Mesendoderm (in vitro differentiated cells): ENCODE results near the gene ELMOD3.

Source experiments
- DNase-seq: peaks from one replicate; pipeline ENCODE4 v3.0.0; 2013
- H2AK5ac ChIP-seq: 2 replicates; pipeline ENCODE4 v1.6.1; 2013; ENCODE audit warnings: low read length, inconsistent platforms
- H2BK120ac ChIP-seq: 2 replicates; pipeline ENCODE4 v1.6.1; 2013; ENCODE audit warnings: low read depth, mild to moderate bottlenecking, low read length, moderate library complexity, mixed read lengths
- H2BK15ac ChIP-seq: replicated peaks from 2 replicates; pipeline ENCODE4 v1.6.1; 2013; ENCODE audit warnings: low read depth, mild to moderate bottlenecking, moderate library complexity
- H2BK5ac ChIP-seq: 2 replicates; pipeline ENCODE4 v1.6.1; 2013; ENCODE audit warnings: low read length, inconsistent platforms
- H3K18ac ChIP-seq: 2 replicates; pipeline ENCODE4 v1.6.1; 2013; ENCODE audit warnings: mild to moderate bottlenecking, low read length, mixed read lengths
- H3K23ac ChIP-seq: one replicate; pipeline ENCODE4 v1.6.1; 2013; ENCODE audit warnings: low read length
- H3K27ac ChIP-seq: 2 replicates; pipeline ENCODE4 v1.5.1; 2013; ENCODE audit warnings: low read depth, mild to moderate bottlenecking, inconsistent platforms, low read length, moderate library complexity
- H3K27me3 ChIP-seq: 2 replicates; pipeline ENCODE4 v1.6.1; 2013; ENCODE audit warnings: low read length, control low read depth, mild to moderate bottlenecking, inconsistent platforms; ENCODE audit not compliant: insufficient read depth, poor library complexity
- H3K36me3 ChIP-seq: 2 replicates; pipeline ENCODE4 v1.6.1; 2013; ENCODE audit warnings: low read length, inconsistent platforms; ENCODE audit not compliant: control insufficient read depth, insufficient read depth
- H3K4ac ChIP-seq: one replicate; pipeline ENCODE4 v1.6.1; 2013; ENCODE audit warnings: low read depth, mild to moderate bottlenecking, low read length, moderate library complexity
- H3K4me1 ChIP-seq: 2 replicates; pipeline ENCODE4 v1.6.1; 2013; ENCODE audit warnings: low read depth, low read length, inconsistent platforms; ENCODE audit not compliant: control insufficient read depth
- H3K4me2 ChIP-seq: 2 replicates; pipeline ENCODE4 v1.6.1; 2013; ENCODE audit warnings: low read length
- H3K4me3 ChIP-seq: 2 replicates; pipeline ENCODE4 v1.5.1; 2013; ENCODE audit warnings: mild to moderate bottlenecking, low read length
- H3K56ac ChIP-seq: one replicate; pipeline ENCODE4 v1.6.1; 2013; ENCODE audit warnings: low read length
- H3K79me1 ChIP-seq: 2 replicates; pipeline ENCODE4 v1.6.1; 2013; ENCODE audit warnings: low read length, inconsistent platforms
- H3K79me2 ChIP-seq: 2 replicates; pipeline ENCODE4 v1.6.1; 2013; ENCODE audit warnings: mild to moderate bottlenecking, low read length; ENCODE audit not compliant: control insufficient read depth, insufficient read depth
- H3K9ac ChIP-seq: 2 replicates; pipeline ENCODE4 v1.6.1; 2013; ENCODE audit warnings: low read length, inconsistent platforms
- H4K5ac ChIP-seq: one replicate; pipeline ENCODE4 v1.6.1; 2013; ENCODE audit warnings: low read length
- H4K8ac ChIP-seq: one replicate; pipeline ENCODE4 v1.6.1; 2013; ENCODE audit warnings: low read depth, mild to moderate bottlenecking, control low read depth, low read length, moderate library complexity
- WGBS: extraction: QIAGEN DNeasy Blood & Tissue Kit; methylation state at CpG from one replicate; pipeline ENCODE4 v1.1.7; 2013; ENCODE audit warnings: low lambda C conversion rate, missing lambda C conversion rate; ENCODE audit not compliant: insufficient coverage; ENCODE audit errors: extremely low coverage; 5-methylcytosine and 5-hydroxymethylcytosine counted together

ELMOD3 gene

GRCh38 chr2:85421260-85422071 lies 66.9 kb downstream of the ELMOD3 start:
- H2AK5ac ChIP-seq = no peak overlapping the region
- H4K5ac ChIP-seq = no peak overlapping the region
- H2BK5ac ChIP-seq = peak overlapping the region; percentile 7
- H3K23ac ChIP-seq = no peak overlapping the region
- H2BK120ac ChIP-seq = peak overlapping the region; percentile 33
- H2BK15ac ChIP-seq = no peak overlapping the region
- H3K9ac ChIP-seq = peak overlapping the region; percentile 31
- DNase-seq = no peak
- H3K27ac ChIP-seq = peak overlapping the region; percentile 4
- H3K4ac ChIP-seq = peak overlapping the region; percentile 58
- WGBS = no CpG with 5 or more reads among the region's 13 CpGs
- H3K18ac ChIP-seq = peak overlapping the region; percentile 7
- H3K79me1 ChIP-seq = no peaks in the 10 kb centered on the region
- H4K8ac ChIP-seq = no peak overlapping the region
- H3K4me3 ChIP-seq = no peak overlapping the region
- peaks cover 7% of the 10 kb centered on the region for H3K4me1 ChIP-seq
- H3K56ac ChIP-seq = peak overlapping the region; percentile 61
- H3K27me3 ChIP-seq = no peaks in the 10 kb centered on the region
- no peaks in the 10 kb centered on the region for H3K79me2 ChIP-seq
- H3K36me3 ChIP-seq = no peaks in the 10 kb centered on the region
- no peak overlapping the region for H3K4me2 ChIP-seq

- Histone ChIP-seq H2BK15ac (no peak overlapping the region), H2BK5ac (no peak overlapping the region), H3K23ac (no peak overlapping the region), H3K79me1 (no peaks in the 10 kb centered on the region), H3K4ac (no peak overlapping the region), H4K5ac (no peak overlapping the region), H3K18ac (no peak overlapping the region), H2AK5ac (no peak overlapping the region), H2BK120ac (no peak overlapping the region), H4K8ac (no peak overlapping the region), H3K4me3 (no peak overlapping the region), H3K4me2 (no peak overlapping the region), H3K9ac (no peak overlapping the region), H3K36me3 (no peaks in the 10 kb centered on the region), H3K27me3 (no peaks in the 10 kb centered on the region), H3K4me1 (peaks cover 7% of the 10 kb centered on the region), H3K79me2 (no peaks in the 10 kb centered on the region), H3K27ac (no peak overlapping the region), H3K56ac (no peak overlapping the region)
- DNase-seq = no peak
- WGBS = no CpG with 5 or more reads among the region's 2 CpGs
These were observed 67.5 kb downstream of the ELMOD3 start for GRCh38 chr2:85422072-85422457.

GRCh38 chr2:85423525-85423924 lies 69.0 kb downstream of the ELMOD3 start:
- H3K27ac ChIP-seq = no peak overlapping the region
- no peak overlapping the region for H3K4me3 ChIP-seq
- H3K4ac ChIP-seq = no peak overlapping the region
- no peak overlapping the region for H4K5ac ChIP-seq
- no peak overlapping the region for H2BK5ac ChIP-seq
- H2BK120ac ChIP-seq = no peak overlapping the region
- H2AK5ac ChIP-seq = no peak overlapping the region
- H3K4me1 ChIP-seq = peaks cover 7% of the 10 kb centered on the region
- H3K56ac ChIP-seq = no peak overlapping the region
- H3K4me2 ChIP-seq = no peak overlapping the region
- no peaks in the 10 kb centered on the region for H3K79me2 ChIP-seq
- no peak for DNase-seq
- H3K79me1 ChIP-seq = no peaks in the 10 kb centered on the region
- no peak overlapping the region for H3K9ac ChIP-seq
- no peaks in the 10 kb centered on the region for H3K36me3 ChIP-seq
- H3K18ac ChIP-seq = no peak overlapping the region
- no peak overlapping the region for H4K8ac ChIP-seq
- no peak overlapping the region for H3K23ac ChIP-seq
- no peak overlapping the region for H2BK15ac ChIP-seq
- H3K27me3 ChIP-seq = no peaks in the 10 kb centered on the region
- WGBS = no CpG with 5 or more reads among the region's 5 CpGs

GRCh38 chr2:85425588-85425987 lies 71.0 kb downstream of the ELMOD3 start:
- H3K23ac ChIP-seq = no peak overlapping the region
- H2BK15ac ChIP-seq = no peak overlapping the region
- H2BK120ac ChIP-seq = no peak overlapping the region
- WGBS = no CpG with 5 or more reads among the region's 3 CpGs
- H2AK5ac ChIP-seq = no peak overlapping the region
- no peak overlapping the region for H3K56ac ChIP-seq
- no peak overlapping the region for H3K18ac ChIP-seq
- H3K79me1 ChIP-seq = no peaks in the 10 kb centered on the region
- H3K27me3 ChIP-seq = no peaks in the 10 kb centered on the region
- no peak overlapping the region for H3K4me2 ChIP-seq
- no peak overlapping the region for H4K8ac ChIP-seq
- no peaks in the 10 kb centered on the region for H3K4me1 ChIP-seq
- no peak for DNase-seq
- H3K79me2 ChIP-seq = no peaks in the 10 kb centered on the region
- no peak overlapping the region for H3K4ac ChIP-seq
- no peak overlapping the region for H2BK5ac ChIP-seq
- no peak overlapping the region for H3K27ac ChIP-seq
- H4K5ac ChIP-seq = no peak overlapping the region
- no peak overlapping the region for H3K9ac ChIP-seq
- no peaks in the 10 kb centered on the region for H3K36me3 ChIP-seq
- H3K4me3 ChIP-seq = no peak overlapping the region

- Histone ChIP-seq H2BK120ac (no peak overlapping the region), H4K8ac (no peak overlapping the region), H3K4me3 (no peak overlapping the region), H3K56ac (no peak overlapping the region), H3K27ac (no peak overlapping the region), H3K4ac (no peak overlapping the region), H3K4me2 (no peak overlapping the region), H3K4me1 (peaks cover 6% of the 10 kb centered on the region), H3K23ac (no peak overlapping the region), H3K9ac (no peak overlapping the region), H3K79me2 (no peaks in the 10 kb centered on the region), H4K5ac (no peak overlapping the region), H3K18ac (no peak overlapping the region), H3K79me1 (no peaks in the 10 kb centered on the region), H3K27me3 (no peaks in the 10 kb centered on the region), H2BK5ac (no peak overlapping the region), H3K36me3 (no peaks in the 10 kb centered on the region), H2BK15ac (no peak overlapping the region), H2AK5ac (no peak overlapping the region)
- WGBS = no CpG with 5 or more reads among the region's 3 CpGs
- no peak for DNase-seq
These were observed 72.8 kb downstream of the ELMOD3 start for GRCh38 chr2:85427300-85427835.
